OCI-LY1 (cell line): ENCODE measurements around the gene SPATA2L.

ENCODE experiments used
- H2AFZ ChIP-seq: fragments of 200-600 bp; sonication (generic), shearing (Covaris generic); 2 replicates; pipeline ENCODE4 v1.6.0; 2014; ENCODE audit warnings: antibody characterized with exemption, mild to moderate bottlenecking, low read length
- H3F3A ChIP-seq: fragments of 200-600 bp; sonication (generic), shearing (Covaris generic); 2 replicates; pipeline ENCODE4 v1.6.0; 2014; ENCODE audit warnings: mild to moderate bottlenecking, antibody characterized with exemption, low read length, moderate library complexity; ENCODE audit not compliant: insufficient read depth
- H3K27ac ChIP-seq: fragments of 200-600 bp; sonication (generic); 2 replicates; pipeline ENCODE4 v1.5.1; 2014; ENCODE audit warnings: low read length, mixed run types, mild to moderate bottlenecking, low read depth; ENCODE audit not compliant: poor library complexity, severe bottlenecking
- H3K27me3 ChIP-seq: fragments of 200-600 bp; sonication (generic); 2 replicates; pipeline ENCODE4 v1.6.0; 2014; ENCODE audit warnings: antibody characterized with exemption, mild to moderate bottlenecking, low read length, moderate library complexity; ENCODE audit not compliant: insufficient read depth
- H3K36me3 ChIP-seq: fragments of 200-600 bp; sonication (generic); 2 replicates; pipeline ENCODE4 v1.6.1; 2014; ENCODE audit warnings: mild to moderate bottlenecking, antibody characterized with exemption, low read length, moderate library complexity, mixed read lengths; ENCODE audit not compliant: insufficient read depth
- H3K4me1 ChIP-seq: fragments of 200-600 bp; sonication (generic); 2 replicates; pipeline ENCODE4 v1.5.1; 2014; ENCODE audit warnings: mild to moderate bottlenecking, low read length, moderate library complexity; ENCODE audit not compliant: insufficient read depth, severe bottlenecking
- H3K4me2 ChIP-seq: fragments of 200-600 bp; sonication (generic), shearing (Covaris generic); 2 replicates; pipeline ENCODE4 v1.6.1; 2014; ENCODE audit warnings: low read length
- H3K4me3 ChIP-seq: fragments of 200-600 bp; sonication (generic); 2 replicates; pipeline ENCODE4 v1.5.1; 2014; ENCODE audit warnings: low read length, low read depth, mild to moderate bottlenecking, mixed read lengths; ENCODE audit not compliant: poor library complexity, severe bottlenecking
- H3K79me2 ChIP-seq: fragments of 200-600 bp; shearing (Covaris generic); 2 replicates; pipeline ENCODE4 v1.6.1; 2016; ENCODE audit warnings: mixed run types, low read length, mixed read lengths; ENCODE audit not compliant: insufficient read depth
- H3K9ac ChIP-seq: fragments of 200-600 bp; sonication (generic), shearing (Covaris generic); 2 replicates; pipeline ENCODE4 v1.6.1; 2014; ENCODE audit warnings: mild to moderate bottlenecking, low read length, mixed read lengths
- H3K9me2 ChIP-seq: fragments of 200-600 bp; sonication (generic), shearing (Covaris generic); 2 replicates; pipeline ENCODE4 v1.6.1; 2014; ENCODE audit warnings: low read depth, mild to moderate bottlenecking, low read length, mixed read lengths
- H3K9me3 ChIP-seq: fragments of 200-600 bp; shearing (Covaris generic); 2 replicates; pipeline ENCODE4 v1.6.1; 2014; ENCODE audit warnings: low read length, mixed read lengths
- H4K20me1 ChIP-seq: fragments of 200-600 bp; sonication (generic), shearing (Covaris generic); 2 replicates; pipeline ENCODE4 v1.6.0; 2016; ENCODE audit warnings: mild to moderate bottlenecking, low read length; ENCODE audit not compliant: insufficient read depth
- EZH2 ChIP-seq: fragments of 200-600 bp; sonication (generic), shearing (Covaris generic); IDR thresholded peaks from 2 replicates; pipeline ENCODE4 v1.8.0; 2017; ENCODE audit warnings: borderline replicate concordance, mixed run types, mild to moderate bottlenecking, antibody characterized with exemption, low read length, moderate library complexity, mixed read lengths
- TF ChIP-seq, protein P1 (sequence below): fragments of 200-600 bp; sonication (generic), shearing (Covaris generic); IDR thresholded peaks from 2 replicates; pipeline ENCODE4 v1.5.1; 2017; ENCODE audit warnings: mild to moderate bottlenecking, antibody characterized with exemption, low read length, moderate library complexity, mixed read lengths

The SPATA2L gene, protein sequence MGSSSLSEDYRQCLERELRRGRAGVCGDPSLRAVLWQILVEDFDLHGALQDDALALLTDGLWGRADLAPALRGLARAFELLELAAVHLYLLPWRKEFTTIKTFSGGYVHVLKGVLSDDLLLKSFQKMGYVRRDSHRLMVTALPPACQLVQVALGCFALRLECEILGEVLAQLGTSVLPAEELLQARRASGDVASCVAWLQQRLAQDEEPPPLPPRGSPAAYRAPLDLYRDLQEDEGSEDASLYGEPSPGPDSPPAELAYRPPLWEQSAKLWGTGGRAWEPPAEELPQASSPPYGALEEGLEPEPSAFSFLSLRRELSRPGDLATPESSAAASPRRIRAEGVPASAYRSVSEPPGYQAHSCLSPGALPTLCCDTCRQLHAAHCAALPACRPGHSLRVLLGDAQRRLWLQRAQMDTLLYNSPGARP

GRCh38 chr16:89701425-89702406 lies at the start of gene SPATA2L:
SPATA2L (minus strand) TSS chr16:89701705; CDS start chr16:89701232, 473 bp downstream.
- H3K9ac ChIP-seq, result peak within 1 kb of the TSS; percentile 70
- peaks cover 6% of the 10 kb centered on the region; the same call in 1 of the 2 replicates for H3K36me3 ChIP-seq
- H3K9me2 ChIP-seq, result no peaks in the 10 kb centered on the region
- H3F3A ChIP-seq, result no peaks in the 10 kb centered on the region
- peak within 1 kb of the TSS; percentile 16 for H3K27ac ChIP-seq
- H3K4me1 ChIP-seq, result peaks cover 30% of the 10 kb centered on the region
- peak within 1 kb of the TSS; percentile 59 for H3K4me2 ChIP-seq
- no peak for TF ChIP-seq EZH2
- TF ChIP-seq, protein P1, sequence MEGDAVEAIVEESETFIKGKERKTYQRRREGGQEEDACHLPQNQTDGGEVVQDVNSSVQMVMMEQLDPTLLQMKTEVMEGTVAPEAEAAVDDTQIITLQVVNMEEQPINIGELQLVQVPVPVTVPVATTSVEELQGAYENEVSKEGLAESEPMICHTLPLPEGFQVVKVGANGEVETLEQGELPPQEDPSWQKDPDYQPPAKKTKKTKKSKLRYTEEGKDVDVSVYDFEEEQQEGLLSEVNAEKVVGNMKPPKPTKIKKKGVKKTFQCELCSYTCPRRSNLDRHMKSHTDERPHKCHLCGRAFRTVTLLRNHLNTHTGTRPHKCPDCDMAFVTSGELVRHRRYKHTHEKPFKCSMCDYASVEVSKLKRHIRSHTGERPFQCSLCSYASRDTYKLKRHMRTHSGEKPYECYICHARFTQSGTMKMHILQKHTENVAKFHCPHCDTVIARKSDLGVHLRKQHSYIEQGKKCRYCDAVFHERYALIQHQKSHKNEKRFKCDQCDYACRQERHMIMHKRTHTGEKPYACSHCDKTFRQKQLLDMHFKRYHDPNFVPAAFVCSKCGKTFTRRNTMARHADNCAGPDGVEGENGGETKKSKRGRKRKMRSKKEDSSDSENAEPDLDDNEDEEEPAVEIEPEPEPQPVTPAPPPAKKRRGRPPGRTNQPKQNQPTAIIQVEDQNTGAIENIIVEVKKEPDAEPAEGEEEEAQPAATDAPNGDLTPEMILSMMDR, result no peak
- no peaks in the 10 kb centered on the region for H3K79me2 ChIP-seq
- no peaks in the 10 kb centered on the region for H3K27me3 ChIP-seq
- no peak within 1 kb of the TSS for H2AFZ ChIP-seq
- H3K9me3 ChIP-seq, result no peaks in the 10 kb centered on the region
- peak within 1 kb of the TSS; percentile 67 for H3K4me3 ChIP-seq
- H4K20me1 ChIP-seq, result no peaks in the 10 kb centered on the region

GRCh38 chr16:89749637-89750036 lies 48.1 kb upstream of the SPATA2L start:
- no peak overlapping the region for H3K4me3 ChIP-seq
- no peak overlapping the region for H3K4me2 ChIP-seq
- no peaks in the 10 kb centered on the region for H3K27me3 ChIP-seq
- peaks cover 88% of the 10 kb centered on the region for H3K36me3 ChIP-seq
- no peaks in the 10 kb centered on the region for H3K4me1 ChIP-seq
- TF ChIP-seq EZH2, result no peak
- TF ChIP-seq, protein P1, result no peak
- no peaks in the 10 kb centered on the region for H3K9me2 ChIP-seq
- H2AFZ ChIP-seq, result no peak overlapping the region
- H3F3A ChIP-seq, result no peaks in the 10 kb centered on the region
- H3K27ac ChIP-seq, result no peak overlapping the region
- H4K20me1 ChIP-seq, result no peaks in the 10 kb centered on the region
- no peaks in the 10 kb centered on the region for H3K9me3 ChIP-seq
- H3K79me2 ChIP-seq, result no peaks in the 10 kb centered on the region
- no peak overlapping the region for H3K9ac ChIP-seq

- H4K20me1 ChIP-seq, result no peaks in the 10 kb centered on the region
- no peaks in the 10 kb centered on the region for H3K4me1 ChIP-seq
- H3K79me2 ChIP-seq, result no peaks in the 10 kb centered on the region
- H3F3A ChIP-seq, result no peaks in the 10 kb centered on the region
- H3K4me3 ChIP-seq, result no peak overlapping the region
- no peak overlapping the region for H3K4me2 ChIP-seq
- H3K36me3 ChIP-seq, result peaks cover 91% of the 10 kb centered on the region
- no peak overlapping the region for H2AFZ ChIP-seq
- H3K9me2 ChIP-seq, result no peaks in the 10 kb centered on the region
- no peak overlapping the region for H3K27ac ChIP-seq
- TF ChIP-seq, protein P1, result no peak
- no peak for TF ChIP-seq EZH2
- H3K27me3 ChIP-seq, result no peaks in the 10 kb centered on the region
- no peaks in the 10 kb centered on the region for H3K9me3 ChIP-seq
- no peak overlapping the region for H3K9ac ChIP-seq
These were observed 47.4 kb upstream of the SPATA2L start for GRCh38 chr16:89748921-89749320.
